ENCODE measurements around the gene CAVIN4. TPM values are rescaled to one million over a fixed set of nuclear protein-coding genes. Genes with fewer than 3 reads are reported as not detected.

CAVIN4 gene
- not detected for polyA plus RNA-seq (2012; ENCODE audit: missing spikeins)

- TF ChIP-seq POLR2AphosphoS5 (IDR thresholded peaks at IDR 0.05; ENCODE audit: low read depth, low read length) (no peak), POLR2A (IDR thresholded peaks at IDR 0.05; ENCODE audit: low read depth, low read length) (no peak), TAF1 (IDR thresholded peaks at IDR 0.05; ENCODE audit: borderline replicate concordance, low read depth, low read length) (no peak)
- DNase-seq (ENCODE audit: insufficient read length) (no peak), FAIRE-seq (no peak)
Measured at GRCh38 chr9:100577776-100578448, at the start of gene CAVIN4. CAVIN4 (plus strand) TSS chr9:100578079; CDS start chr9:100578144, 65 bp downstream.

GRCh38 chr9:100534401-100534800 is 43.5 kb upstream of the CAVIN4 start:
- DNase-seq (ENCODE audit: insufficient read length) (no peak), FAIRE-seq (no peak)
- TF ChIP-seq POLR2AphosphoS5 (IDR thresholded peaks at IDR 0.05; ENCODE audit: low read depth, low read length) (no peak), POLR2A (IDR thresholded peaks at IDR 0.05; ENCODE audit: low read depth, low read length) (no peak), TAF1 (IDR thresholded peaks at IDR 0.05; ENCODE audit: borderline replicate concordance, low read depth, low read length) (no peak)

- no peak for TF ChIP-seq TAF1 (IDR thresholded peaks at IDR 0.05; ENCODE audit: borderline replicate concordance, low read depth, low read length)
- TF ChIP-seq POLR2AphosphoS5 (IDR thresholded peaks at IDR 0.05; ENCODE audit: low read depth, low read length) = no peak
- no peak for TF ChIP-seq POLR2A (IDR thresholded peaks at IDR 0.05; ENCODE audit: low read depth, low read length)
- DNase-seq (ENCODE audit: insufficient read length) = no peak
Measured at GRCh38 chr9:100540327-100540726, 37.6 kb upstream of the CAVIN4 start.

GRCh38 chr9:100549048-100549447 is 28.8 kb upstream of the CAVIN4 start:
- no peak for FAIRE-seq
- TF ChIP-seq TAF1 (IDR thresholded peaks at IDR 0.05; ENCODE audit: borderline replicate concordance, low read depth, low read length) (no peak), POLR2AphosphoS5 (IDR thresholded peaks at IDR 0.05; ENCODE audit: low read depth, low read length) (no peak), POLR2A (IDR thresholded peaks at IDR 0.05; ENCODE audit: low read depth, low read length) (no peak)
- DNase-seq (ENCODE audit: insufficient read length) = no peak

More at GRCh38 chr9:100540327-100540726, 37.6 kb upstream of the CAVIN4 start:
- FAIRE-seq = no peak

GRCh38 chr9:100554935-100555401 is 22.9 kb upstream of the CAVIN4 start:
- TF ChIP-seq POLR2A (IDR thresholded peaks at IDR 0.05; ENCODE audit: low read depth, low read length) (no peak), POLR2AphosphoS5 (IDR thresholded peaks at IDR 0.05; ENCODE audit: low read depth, low read length) (no peak)
- DNase-seq (ENCODE audit: insufficient read length) (no peak), FAIRE-seq (no peak)

GRCh38 chr9:100555471-100555870 is 22.4 kb upstream of the CAVIN4 start:
- no peak for FAIRE-seq
- DNase-seq (ENCODE audit: insufficient read length) = no peak
- no peak for TF ChIP-seq POLR2AphosphoS5 (IDR thresholded peaks at IDR 0.05; ENCODE audit: low read depth, low read length)
- no peak for TF ChIP-seq TAF1 (IDR thresholded peaks at IDR 0.05; ENCODE audit: borderline replicate concordance, low read depth, low read length)
- no peak for TF ChIP-seq POLR2A (IDR thresholded peaks at IDR 0.05; ENCODE audit: low read depth, low read length)

GRCh38 chr9:100557053-100557452 is 20.8 kb upstream of the CAVIN4 start:
- TF ChIP-seq POLR2A (IDR thresholded peaks at IDR 0.05; ENCODE audit: low read depth, low read length) (no peak), POLR2AphosphoS5 (IDR thresholded peaks at IDR 0.05; ENCODE audit: low read depth, low read length) (no peak), TAF1 (IDR thresholded peaks at IDR 0.05; ENCODE audit: borderline replicate concordance, low read depth, low read length) (no peak)
- no peak for DNase-seq (ENCODE audit: insufficient read length)
- FAIRE-seq = no peak

GRCh38 chr9:100561256-100561655 is 16.6 kb upstream of the CAVIN4 start:
- TF ChIP-seq TAF1 (IDR thresholded peaks at IDR 0.05; ENCODE audit: borderline replicate concordance, low read depth, low read length) (no peak), POLR2A (IDR thresholded peaks at IDR 0.05; ENCODE audit: low read depth, low read length) (no peak), POLR2AphosphoS5 (IDR thresholded peaks at IDR 0.05; ENCODE audit: low read depth, low read length) (no peak)
- DNase-seq (ENCODE audit: insufficient read length) = no peak
- no peak for FAIRE-seq

- TF ChIP-seq POLR2A (IDR thresholded peaks at IDR 0.05; ENCODE audit: low read depth, low read length) (no peak), POLR2AphosphoS5 (IDR thresholded peaks at IDR 0.05; ENCODE audit: low read depth, low read length) (no peak), TAF1 (IDR thresholded peaks at IDR 0.05; ENCODE audit: borderline replicate concordance, low read depth, low read length) (no peak)
- FAIRE-seq (no peak), DNase-seq (ENCODE audit: insufficient read length) (no peak)
Measured at GRCh38 chr9:100567856-100568255, 10.0 kb upstream of the CAVIN4 start.

GRCh38 chr9:100573655-100574260 is 4.1 kb upstream of the CAVIN4 start:
- TF ChIP-seq TAF1 (IDR thresholded peaks at IDR 0.05; ENCODE audit: borderline replicate concordance, low read depth, low read length) (no peak), POLR2A (IDR thresholded peaks at IDR 0.05; ENCODE audit: low read depth, low read length) (no peak), POLR2AphosphoS5 (IDR thresholded peaks at IDR 0.05; ENCODE audit: low read depth, low read length) (no peak)
- FAIRE-seq (no peak), DNase-seq (ENCODE audit: insufficient read length) (no peak)

GRCh38 chr9:100575006-100575405 is 2.9 kb upstream of the CAVIN4 start:
- FAIRE-seq = no peak
- no peak for DNase-seq (ENCODE audit: insufficient read length)
- TF ChIP-seq POLR2AphosphoS5 (IDR thresholded peaks at IDR 0.05; ENCODE audit: low read depth, low read length) (no peak), POLR2A (IDR thresholded peaks at IDR 0.05; ENCODE audit: low read depth, low read length) (no peak), TAF1 (IDR thresholded peaks at IDR 0.05; ENCODE audit: borderline replicate concordance, low read depth, low read length) (no peak)

Measured in GM12892 (cell line).